Activated CD8-positive, alpha-beta memory T cell treated with anti-CD3 and anti-CD28 coated beads, Interleukin-2, amount 50 U/mL, for 1 hour (primary cell): ENCODE measurements around the gene TESMIN.

Experiments used
- DNase-seq: peaks from one replicate; pipeline ENCODE4 v3.0.0-alpha.2; 2020; ENCODE audit errors: extremely low read depth

The TESMIN gene

DNA sequence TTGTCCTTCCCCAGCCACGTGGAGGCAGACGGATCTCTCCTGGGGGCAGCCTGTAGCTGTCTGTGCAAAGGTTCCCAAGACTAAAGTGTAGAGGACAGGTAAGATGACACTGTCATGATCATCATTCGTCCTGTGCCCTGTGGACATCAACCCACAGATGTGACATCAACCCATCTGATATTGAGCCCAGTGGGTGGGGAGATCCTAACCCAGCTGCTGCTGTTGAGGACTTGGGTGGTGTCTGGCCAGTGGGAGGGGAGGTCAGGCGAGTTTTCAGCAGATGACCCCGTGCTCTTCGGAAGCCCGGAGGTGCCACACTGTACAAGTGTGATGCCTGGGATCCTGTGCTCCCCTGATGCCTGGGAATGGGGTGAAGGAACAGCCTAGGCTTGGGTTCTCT is 68.2 kb downstream of the TESMIN start:
- DNase-seq = no peak

DNA sequence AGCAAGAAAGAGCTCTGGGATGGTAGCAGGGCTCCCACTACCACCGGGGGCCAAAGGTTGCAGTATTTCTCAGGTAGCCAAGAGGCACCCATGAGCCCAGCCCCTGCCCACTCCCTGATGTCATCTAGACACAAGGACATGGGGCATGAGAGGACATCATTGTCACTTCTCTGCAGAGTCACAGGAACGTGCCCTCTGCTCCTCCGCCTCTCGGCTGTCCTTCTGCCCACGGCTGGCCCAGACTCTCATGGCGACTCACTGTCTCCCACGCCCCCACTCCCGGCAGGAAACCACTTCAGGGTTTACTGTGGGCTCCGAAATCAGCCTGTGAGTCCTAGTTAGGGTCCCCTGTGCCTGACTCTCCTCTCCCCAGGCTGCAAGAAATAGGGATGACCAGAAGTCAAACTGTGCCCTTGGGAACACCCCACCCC is 68.8 kb downstream of the TESMIN start:
- DNase-seq = no peak

DNA sequence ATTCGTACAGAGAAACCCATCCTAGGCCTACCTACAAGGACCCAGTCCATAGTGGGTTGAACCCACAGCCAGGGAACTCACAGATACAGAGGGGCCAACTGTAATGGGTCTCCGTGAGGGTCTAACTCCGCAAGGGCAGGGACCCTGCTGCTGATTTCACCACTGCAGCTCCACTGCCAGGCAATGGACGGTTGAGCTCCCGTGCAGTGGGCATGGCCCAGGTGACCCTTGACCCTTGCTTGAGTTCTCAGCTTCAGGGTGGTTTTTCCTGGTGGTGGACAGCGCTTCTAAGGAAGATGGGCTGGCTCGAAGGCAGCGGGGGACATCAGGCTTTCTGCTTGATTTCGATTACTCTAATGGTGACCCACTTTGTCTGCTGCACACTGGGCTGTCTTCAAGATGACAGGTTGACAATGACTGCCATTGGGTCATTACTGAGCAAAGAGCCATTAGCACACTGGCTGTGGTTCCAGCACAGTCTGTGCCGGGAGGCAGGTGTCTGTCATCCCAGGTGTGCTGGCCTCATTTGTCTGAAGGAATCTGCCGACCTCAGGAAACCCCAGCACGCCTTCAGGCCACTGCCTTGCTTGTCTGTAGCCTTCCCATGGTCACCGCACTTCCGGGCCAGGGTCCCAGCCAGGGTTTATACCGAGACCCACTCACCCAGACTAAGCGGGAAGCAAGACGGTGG is 70.6 kb downstream of the TESMIN start:
- DNase-seq = no peak

DNA sequence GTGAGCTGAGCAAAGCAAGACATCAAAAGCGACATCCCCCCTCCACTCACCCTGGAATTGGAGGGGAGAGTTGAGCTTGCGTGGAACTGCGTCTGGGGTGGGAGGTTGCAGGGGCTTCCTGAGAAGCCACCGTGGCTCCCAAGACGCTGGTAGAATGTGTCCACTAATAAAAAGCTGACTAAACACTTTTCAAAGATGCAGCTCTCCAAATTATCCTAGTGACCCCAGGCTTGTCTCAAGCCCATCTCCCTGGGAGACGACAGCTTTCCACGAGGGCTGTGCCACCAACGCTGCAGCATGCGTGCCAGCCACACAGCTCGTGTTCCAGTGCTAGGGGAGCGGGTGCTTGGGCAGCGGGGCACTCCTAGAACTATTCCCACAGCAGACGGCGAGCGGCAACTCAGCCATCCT is 73.3 kb downstream of the TESMIN start:
- DNase-seq = no peak

DNA sequence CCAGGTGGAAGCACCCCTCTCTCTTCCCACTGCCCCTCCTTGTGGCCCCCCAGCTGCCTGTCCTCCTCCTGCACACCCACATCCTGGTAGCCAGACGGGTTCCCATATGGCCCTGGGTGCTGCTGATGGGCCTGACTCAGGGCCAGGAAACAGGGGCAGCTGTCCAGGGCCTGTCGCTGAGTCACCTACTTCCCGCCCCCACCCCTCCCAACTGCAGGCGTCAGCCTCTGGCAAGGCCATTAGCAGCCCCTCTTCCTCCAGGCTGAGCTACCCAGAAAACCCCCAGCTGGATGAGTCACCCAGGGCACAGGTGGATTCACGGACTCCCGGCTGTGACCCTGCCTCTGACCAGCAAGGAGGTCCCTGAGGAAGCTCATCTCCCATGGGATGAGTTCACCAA is 73.9 kb downstream of the TESMIN start:
- DNase-seq = no peak

DNA sequence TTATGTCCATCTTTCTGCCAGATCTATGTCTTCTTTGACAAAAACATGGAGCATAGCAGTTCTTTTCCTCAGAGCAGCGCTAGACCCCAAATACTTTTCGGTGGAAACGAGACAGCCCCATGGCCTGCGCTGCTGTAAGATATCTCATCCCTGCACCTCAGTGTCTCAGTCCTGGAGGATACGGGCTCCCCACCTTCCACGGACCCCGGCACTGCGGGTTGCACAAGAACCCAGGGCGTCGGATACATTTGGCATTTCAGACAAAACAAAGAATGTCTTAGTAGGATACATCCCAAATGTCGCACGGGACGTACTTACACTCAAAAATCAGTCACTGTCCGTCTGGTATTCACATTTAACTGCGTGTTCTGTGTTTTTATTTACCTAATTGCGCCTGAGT is 76.9 kb downstream of the TESMIN start:
- DNase-seq = no peak

DNA sequence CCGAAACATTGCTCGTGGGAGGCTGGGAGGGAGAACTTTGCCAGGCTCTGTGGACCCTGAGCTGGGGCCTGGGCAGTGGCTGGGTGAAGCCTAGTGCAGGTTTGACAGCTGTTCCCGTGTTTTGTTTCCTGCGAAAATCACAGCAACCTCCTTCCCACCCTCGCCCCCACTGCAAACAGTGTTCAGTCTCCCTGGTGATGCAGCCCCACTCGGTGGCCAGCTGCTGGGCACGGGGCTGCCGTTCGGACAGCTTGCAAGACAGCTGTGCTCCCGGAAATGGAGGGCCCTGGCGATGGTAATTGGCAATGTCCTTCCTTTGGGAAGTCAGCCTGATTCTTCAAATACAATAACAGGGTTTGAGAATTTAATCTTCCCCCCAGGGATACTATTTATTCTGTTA is 77.3 kb downstream of the TESMIN start:
- no peak for DNase-seq

DNA sequence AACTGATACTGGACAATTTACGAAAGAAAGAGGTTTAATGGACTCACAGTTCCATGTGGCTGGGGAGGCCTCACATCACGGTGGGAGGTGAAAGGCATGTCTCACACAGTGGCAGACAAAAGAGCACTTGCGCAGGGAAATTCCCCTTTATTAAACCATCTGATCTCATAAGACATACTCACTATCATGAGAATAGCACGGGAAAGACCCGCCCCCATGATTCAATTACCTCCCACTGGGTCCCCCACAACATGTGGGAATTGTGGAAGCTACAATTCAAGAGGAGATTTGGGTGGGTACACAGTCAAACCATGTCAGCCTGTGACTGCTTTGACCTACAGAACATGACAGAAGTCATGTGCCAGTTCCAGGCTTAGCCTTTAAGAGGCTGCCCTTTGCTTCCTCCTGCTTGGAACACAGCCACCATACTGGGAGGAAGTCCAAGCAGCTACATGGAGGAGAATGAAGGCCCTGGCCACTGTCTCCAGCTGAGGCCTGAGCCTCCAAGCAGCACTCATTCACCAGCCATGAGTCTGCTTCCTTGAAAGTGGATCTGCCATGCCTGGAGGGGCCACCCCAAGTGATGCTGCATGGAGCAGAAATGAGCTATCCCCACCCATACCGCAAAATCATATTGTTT is 77.9 kb downstream of the TESMIN start:
- DNase-seq = no peak

DNA sequence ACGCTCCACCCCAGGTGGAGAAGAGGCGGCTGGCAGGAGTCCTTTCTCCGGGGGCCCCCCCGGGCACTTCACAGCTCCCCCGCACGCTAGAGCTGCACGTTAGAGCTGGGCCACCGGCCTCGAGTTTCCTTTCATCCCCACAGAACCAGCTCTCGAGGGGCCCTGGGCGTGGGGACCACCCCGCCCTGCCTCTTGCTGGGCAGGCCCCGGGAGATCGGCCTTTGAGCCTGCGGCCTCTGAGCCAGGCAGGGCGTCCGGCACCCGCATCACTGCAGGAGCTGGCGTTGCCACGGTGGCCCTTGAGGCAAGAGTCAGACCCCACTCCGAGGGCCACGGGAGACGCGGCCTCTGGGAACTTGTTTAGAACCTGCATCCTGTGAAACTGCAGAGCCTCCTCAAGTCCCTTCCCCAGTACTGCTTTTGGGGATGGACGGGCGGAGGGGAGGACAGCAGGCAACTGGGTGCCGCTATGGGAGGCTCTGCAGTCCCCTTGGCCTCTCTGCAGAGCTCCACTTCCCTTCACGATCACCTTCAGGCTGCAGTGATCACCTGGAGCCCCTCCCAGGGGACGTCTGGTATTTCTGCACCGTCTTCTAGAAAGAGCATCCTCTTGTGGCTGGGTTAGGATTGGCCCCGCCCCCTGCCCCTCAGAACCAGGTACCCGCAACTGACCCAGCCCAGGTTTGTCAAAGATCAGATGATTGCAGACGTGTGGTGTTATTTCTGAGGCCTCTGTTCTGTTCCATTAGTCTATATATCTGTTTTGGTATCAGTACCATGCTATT is 80.9 kb downstream of the TESMIN start:
- DNase-seq = no peak

DNA sequence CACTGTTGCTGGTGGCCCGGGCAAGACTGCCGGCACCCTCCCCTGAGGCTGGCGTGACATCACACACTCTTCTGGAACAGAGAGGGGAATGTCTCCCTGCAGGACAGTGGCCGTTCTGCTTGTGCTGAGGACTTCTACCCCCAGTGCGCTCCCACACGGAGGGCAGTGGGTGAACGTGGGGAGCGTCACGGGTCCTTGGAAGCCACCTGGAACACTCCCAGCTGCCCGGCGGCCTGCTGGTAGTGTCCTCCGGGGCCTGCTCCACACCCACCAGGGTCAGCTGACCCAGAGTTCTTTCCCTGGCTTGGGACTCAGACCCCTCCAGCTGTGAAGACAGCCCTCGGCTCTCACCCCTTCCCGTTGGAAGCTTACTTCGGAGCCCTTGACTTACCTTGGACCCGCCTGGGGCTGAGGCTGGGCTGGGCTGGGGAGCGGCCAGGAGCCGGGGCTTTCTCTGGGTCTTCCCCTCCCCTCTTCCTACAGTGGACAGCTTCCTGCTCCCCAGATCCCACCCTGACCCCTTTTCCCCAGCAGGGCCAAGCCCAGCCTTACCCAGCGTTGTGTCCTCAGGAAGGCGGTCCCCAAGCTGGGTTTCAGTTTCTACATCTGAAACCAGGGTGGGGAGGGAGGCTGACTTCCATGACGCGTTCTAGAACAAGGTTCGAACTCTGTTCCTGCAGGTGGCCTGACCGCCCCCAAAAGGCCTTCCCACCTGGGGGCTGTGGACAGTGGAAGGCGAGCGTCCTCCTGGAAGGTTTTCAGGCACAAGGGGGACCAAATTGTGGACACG is 81.8 kb downstream of the TESMIN start:
- DNase-seq = no peak

DNA sequence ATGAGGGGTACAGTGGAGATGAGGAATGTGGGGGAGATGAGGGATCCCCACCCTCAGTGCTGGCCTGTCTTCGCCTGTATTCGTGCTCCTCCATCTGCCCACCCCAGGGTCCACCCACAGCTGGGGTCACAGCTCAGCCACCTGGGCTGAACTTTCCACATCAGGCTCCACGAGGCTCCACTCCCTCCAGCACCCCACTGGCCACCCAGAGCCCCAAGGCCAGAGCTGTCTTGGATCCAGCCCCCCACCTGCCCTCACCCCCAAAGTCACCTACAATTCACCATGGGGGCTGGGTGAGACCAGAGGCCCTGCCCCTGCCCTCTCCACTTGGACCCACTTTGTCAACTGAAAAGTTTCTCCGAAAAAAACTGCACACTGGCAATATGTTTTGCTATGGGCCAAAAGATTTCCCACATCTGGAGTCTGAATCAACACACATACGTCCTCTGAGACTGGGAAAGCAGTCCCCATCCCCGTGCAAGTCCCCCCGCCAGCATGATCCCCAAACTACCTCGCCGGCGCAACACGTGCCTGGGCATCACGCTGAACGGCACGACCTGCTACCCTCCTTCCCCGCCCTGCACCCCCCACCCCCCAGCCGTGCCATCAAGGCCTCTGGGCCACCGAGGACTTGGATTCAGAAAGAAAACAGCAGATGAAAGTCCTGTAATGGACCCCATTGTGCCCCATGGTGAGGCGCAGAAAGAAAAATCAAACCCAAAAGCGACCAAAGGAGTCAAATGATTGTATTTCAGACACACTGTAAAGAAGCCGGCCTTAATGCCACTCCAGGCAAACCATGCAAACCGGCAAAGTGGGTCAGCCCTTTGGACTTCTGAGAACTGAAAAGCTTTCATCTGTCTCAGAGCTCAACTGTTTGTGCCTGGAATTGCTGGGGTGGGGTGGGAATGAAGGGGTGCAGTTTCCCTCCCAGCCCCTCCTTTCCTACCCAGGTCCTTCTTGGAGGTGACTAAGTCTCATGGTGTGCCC is 83.5 kb downstream of the TESMIN start:
- DNase-seq = no peak

DNA sequence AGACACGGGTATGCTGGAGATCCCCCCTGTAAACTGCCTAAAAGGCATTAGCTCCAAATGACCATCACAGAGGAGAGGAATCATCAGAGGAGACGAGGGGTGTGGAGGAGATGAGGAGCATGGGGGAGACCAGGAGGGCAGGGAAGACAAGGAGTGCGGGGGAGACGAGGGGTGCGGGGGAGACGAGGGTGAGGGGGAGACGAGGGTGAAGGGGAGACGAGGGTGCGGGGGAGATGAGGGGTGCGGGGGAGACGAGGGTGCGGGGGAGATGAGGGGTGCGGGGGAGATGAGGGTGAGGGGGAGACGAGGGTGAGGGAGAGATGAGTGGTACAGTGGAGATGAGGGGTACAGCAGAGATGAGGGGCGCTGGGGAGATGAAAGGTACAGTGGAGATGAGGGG is 84.5 kb downstream of the TESMIN start:
- DNase-seq = no peak

DNA sequence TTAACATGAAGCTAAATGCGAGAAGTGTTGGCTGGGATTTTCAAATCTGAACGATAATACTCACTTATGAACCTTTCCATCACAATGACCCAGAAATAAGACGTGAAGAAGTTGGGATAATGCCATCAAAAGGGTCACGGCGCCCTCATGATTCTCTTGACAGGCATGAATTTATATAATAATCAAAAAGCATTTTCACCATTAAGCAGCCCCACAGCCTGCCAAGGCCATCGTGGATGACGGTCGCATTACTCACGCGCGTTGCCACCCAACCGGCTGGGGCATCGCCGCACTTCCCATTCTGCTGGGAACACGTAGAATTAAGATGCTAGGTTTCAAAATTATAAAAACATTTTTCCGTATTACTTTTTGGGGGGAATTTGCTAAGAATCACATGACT is 85.9 kb downstream of the TESMIN start:
- no peak for DNase-seq

DNA sequence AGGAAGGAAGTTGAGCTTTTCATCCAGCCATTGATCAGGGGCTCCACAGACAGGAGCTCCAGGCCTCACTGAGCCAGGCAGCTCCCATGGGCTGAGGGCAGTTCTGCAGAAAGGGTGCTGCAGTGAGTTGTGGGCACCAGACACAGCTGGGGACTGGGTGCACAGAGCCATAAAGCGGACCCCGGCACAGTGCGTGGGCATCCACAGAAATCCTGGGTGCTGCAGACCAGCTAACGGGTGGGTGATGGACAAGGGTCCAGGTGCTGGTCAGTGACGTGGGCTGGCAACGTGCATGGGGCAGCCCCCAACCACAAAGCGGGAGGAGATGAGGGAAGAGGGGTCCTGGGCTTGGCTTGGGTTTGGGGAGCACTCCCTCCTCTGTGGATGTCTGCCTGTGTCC is 86.4 kb downstream of the TESMIN start:
- DNase-seq = no peak

DNA sequence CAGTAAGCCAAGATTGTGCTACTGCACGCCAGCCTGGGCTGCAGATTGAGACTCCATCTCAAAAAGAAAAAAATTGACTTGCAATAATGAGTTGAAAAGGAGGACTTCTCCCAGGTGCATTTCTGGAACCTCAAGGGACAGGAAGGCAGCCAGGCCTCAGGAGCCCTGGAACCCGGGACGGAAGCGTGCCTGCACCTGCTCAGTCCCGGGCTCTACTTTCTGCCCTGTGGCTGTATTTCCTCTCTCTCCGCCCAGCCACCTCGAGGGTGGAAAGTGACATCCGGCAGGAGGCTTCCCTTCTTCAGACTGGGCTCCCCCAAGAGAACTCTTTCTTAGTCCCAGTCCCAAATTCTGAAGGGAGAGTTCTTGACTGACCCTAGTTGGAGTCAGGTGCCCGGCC is 87.2 kb downstream of the TESMIN start:
- no peak for DNase-seq

DNA sequence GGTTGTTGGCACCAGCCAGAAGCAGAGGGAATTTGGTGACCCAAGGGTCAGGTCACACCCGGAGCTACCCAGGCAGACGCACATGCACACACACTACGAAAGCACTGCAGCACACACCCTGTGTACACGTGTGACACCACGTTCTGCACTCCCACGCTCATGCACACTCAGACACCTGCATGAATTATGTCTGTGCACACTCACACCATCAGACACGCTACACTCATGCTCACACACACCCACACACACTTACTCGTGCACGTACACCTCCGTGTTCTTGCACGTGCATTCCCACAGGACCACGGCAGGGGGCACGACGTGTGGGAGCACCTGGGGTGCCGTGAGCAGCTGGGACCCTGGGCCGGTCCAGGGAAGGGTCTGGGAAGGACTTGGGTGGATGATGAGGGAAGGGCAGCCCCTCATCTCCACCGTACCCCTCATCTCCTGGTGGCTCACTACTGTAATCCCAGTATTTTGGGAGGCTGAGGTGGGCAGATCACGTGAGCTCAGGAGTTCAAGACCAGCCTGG is 87.8 kb downstream of the TESMIN start:
- no peak for DNase-seq

DNA sequence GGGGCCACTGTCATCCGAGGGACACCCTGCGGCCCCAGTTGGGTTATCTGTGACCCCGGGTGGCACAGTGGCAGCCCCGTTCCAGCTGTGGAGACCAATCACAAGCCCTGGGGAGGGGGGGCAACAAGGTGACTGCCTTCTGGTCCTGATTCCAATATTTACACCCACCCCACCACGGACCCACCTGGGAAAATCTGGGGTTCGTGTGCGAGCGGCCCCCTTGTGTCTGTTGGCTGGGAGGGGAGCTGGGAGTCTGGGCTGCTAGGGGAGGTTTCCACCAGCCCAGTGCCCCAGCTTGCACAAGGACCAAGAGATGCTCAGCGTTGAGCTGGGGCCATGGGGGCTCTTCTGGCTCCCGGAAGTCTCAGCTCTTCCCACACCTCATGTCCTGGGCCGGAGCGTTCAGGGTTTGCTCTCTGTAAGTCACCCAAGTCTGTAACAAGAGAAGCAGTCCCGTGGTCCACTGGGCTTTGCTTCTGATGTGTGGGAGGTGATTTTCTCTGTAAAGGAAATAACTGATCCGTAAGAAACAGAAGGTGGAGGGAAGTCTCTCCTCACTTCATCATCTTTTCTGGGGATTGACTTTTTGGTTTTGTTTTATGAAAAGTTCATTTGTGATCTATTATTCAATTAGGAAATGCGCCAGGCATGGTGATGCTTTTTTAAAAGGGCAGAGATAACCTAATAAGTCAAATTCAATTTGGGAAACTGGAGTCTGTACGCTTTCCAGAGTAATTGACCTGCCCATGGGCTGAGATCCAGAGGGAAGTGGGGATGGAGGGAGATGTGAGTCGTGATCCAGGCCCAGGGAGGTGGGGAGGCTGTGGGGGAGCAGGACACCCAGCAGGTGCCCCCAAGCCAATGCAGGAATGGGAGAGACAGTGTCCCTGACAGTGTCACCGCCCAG is 89.4 kb downstream of the TESMIN start:
- DNase-seq = no peak

DNA sequence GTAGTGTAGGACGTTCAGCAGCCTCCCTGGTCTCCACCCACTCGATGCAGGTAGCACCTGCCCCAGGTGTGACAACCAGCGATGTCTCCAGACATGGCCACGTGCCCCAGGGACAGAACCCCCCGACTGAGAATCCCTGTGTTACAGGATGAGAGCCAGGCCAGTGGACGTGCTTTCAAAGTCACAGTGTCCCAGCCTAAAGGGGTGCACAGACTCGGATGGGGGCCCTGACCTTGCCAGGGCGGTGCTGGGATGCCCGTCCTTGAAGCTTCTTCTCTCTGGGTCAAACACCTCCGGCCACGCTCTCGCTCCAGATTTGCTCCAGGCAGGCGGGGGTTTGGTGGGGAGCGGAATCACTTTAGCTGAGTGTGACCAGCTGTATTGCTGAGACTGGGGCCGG is 90.3 kb downstream of the TESMIN start:
- DNase-seq = no peak

DNA sequence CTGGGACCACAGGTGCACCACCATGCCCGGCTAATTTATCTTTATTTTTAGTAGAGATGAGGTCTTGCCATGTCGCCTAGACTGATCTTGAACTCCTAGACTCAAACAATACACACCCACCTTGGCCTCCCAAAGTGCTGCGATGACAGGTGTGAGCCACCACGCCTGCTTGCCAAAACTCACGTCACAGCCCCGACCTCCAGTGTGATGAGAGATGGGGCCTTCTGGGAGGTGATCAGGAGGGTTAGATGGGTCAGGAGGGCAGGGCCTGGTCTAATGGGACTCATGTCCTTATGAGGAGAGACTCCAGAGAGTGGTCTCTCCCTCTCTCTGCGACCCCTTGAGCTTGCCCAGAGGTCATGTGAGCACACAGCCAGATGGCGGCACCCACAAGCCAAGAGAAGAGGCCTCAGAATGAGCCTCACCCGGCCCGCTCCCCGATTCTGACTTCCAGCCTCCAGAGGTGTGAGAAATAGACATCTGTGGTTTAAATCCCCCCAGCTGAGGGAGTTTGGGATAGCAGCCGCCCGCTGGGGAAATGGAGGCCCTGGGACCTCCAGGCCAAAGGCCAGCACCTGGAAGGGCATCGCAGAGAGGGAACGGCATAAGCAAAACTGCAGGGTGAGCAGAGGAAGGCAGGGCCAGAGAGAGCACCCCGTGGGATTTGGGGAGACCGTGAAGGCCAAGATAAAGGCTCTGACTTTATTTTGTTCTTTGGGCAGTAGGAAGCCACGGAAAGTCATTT is 91.1 kb downstream of the TESMIN start:
- DNase-seq = no peak
